ENCODE results near the gene USP53.
A peak's percentile ranks its signal among the peaks of the same experiment; 100 is the strongest.

The USP53 gene

DNA sequence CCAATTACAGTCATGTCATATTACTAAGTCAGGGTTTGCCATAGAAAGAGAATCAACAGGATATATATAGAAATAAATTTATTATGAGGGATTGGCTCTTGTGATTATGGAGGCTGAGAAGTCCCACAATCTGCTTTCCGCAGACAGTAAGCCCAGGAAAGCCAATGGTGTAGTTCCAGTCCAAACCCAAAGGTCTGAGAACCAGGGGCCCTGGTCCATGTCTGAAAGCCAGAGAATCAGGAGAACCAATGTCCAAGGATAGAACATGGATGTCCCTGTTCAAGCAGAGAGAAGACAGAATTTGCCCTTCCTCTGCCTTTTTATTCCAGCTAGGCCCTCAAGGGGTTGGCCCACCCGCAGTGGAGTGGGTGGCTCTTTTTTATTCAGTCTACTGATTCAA lies 83.8 kb downstream of the USP53 start:
- H3K27me3 ChIP-seq (ENCODE audit: insufficient read depth, low read length), result no peaks in the 10 kb centered on the region
- H3K4me3 ChIP-seq (ENCODE audit: low read depth, low read length), result no peak overlapping the region
- H3K27ac ChIP-seq (ENCODE audit: low read depth, low read length), result no peak overlapping the region
- H3K36me3 ChIP-seq (ENCODE audit: insufficient read depth, low read length), result peaks cover 43% of the 10 kb centered on the region
- H3K4me1 ChIP-seq (ENCODE audit: control insufficient read depth, insufficient read depth, low read length, unreplicated experiment), result no peaks in the 10 kb centered on the region
- H2AFZ ChIP-seq (ENCODE audit: low read length, unreplicated experiment), result no peak overlapping the region
- H3K79me2 ChIP-seq (ENCODE audit: control insufficient read depth, insufficient read depth, low read length, unreplicated experiment), result peaks cover 41% of the 10 kb centered on the region

DNA sequence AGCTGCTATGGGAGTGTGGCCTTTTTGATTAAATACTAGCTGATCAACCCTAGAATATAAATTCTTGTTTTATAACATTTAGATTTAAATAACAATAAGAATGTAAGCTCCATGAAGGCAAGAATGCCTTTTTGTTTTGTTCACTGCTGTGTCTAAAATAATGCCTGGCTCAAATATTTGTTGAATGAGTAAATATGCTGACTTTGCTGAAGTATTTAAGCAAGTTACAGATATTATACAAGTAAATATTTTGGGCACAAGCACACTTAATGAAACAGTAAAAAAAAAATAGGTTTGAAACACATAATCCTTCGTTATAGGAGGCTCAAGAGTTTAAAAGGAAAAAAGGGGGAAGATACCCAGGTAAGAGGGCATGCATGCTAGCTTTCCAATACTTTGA lies 85.3 kb downstream of the USP53 start:
- peaks cover 38% of the 10 kb centered on the region for H3K36me3 ChIP-seq (ENCODE audit: insufficient read depth, low read length)
- peaks cover 41% of the 10 kb centered on the region for H3K79me2 ChIP-seq (ENCODE audit: control insufficient read depth, insufficient read depth, low read length, unreplicated experiment)
- H3K27me3 ChIP-seq (ENCODE audit: insufficient read depth, low read length), result no peaks in the 10 kb centered on the region
- H3K27ac ChIP-seq (ENCODE audit: low read depth, low read length), result no peak overlapping the region
- peaks cover 7% of the 10 kb centered on the region for H3K4me1 ChIP-seq (ENCODE audit: control insufficient read depth, insufficient read depth, low read length, unreplicated experiment)
- H2AFZ ChIP-seq (ENCODE audit: low read length, unreplicated experiment), result no peak overlapping the region
- peak overlapping the region; percentile 95 for H3K4me3 ChIP-seq (ENCODE audit: low read depth, low read length)

DNA sequence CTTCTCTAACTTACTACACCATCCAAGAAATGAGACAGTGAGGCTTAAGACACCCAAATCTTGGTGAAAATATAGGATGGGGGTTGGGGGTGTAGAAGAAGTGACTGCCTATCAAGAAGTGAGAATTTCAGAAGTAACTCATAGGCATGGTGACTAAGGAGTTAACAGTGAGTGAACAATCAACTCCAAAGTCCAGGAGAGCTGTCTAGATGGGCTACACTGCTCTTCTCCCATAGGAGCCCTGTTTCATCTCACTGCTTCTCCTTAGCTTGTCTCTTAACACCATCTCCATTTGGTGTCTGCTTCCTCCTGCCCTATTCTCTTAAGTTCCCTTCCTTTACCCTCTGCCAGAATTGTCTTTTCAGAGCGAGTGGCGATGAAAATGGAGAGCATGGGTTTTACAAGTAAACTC lies 86.8 kb downstream of the USP53 start:
- Histone ChIP-seq H3K4me1 (ENCODE audit: control insufficient read depth, insufficient read depth, low read length, unreplicated experiment) (peaks cover 7% of the 10 kb centered on the region), H3K79me2 (ENCODE audit: control insufficient read depth, insufficient read depth, low read length, unreplicated experiment) (peaks cover 41% of the 10 kb centered on the region), H3K4me3 (ENCODE audit: low read depth, low read length) (peak overlapping the region; percentile 95), H3K36me3 (ENCODE audit: insufficient read depth, low read length) (peaks cover 35% of the 10 kb centered on the region), H3K27me3 (ENCODE audit: insufficient read depth, low read length) (no peaks in the 10 kb centered on the region), H2AFZ (ENCODE audit: low read length, unreplicated experiment) (peak overlapping the region; percentile 85), H3K27ac (ENCODE audit: low read depth, low read length) (peak overlapping the region; percentile 90)

DNA sequence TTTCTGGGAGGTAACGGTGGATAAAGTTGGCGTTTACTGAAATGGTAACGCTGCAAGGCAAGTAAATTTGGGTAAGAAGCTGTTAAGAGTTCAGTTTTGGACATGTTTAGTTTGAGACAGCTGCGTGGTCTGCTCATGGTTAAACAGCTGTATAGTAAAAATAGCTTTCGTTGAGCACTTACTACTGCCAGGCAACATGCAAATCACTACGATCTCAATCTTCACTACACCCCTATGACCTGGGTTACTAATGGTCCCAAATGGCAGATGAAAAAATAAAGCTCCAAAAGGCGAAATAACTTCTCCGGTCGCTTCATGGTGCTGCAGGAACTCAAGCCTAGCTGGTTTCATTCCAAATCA lies 87.2 kb downstream of the USP53 start:
- peaks cover 41% of the 10 kb centered on the region for H3K79me2 ChIP-seq (ENCODE audit: control insufficient read depth, insufficient read depth, low read length, unreplicated experiment)
- peaks cover 32% of the 10 kb centered on the region for H3K36me3 ChIP-seq (ENCODE audit: insufficient read depth, low read length)
- no peaks in the 10 kb centered on the region for H3K27me3 ChIP-seq (ENCODE audit: insufficient read depth, low read length)
- H3K4me1 ChIP-seq (ENCODE audit: control insufficient read depth, insufficient read depth, low read length, unreplicated experiment), result peaks cover 7% of the 10 kb centered on the region
- peak overlapping the region; percentile 85 for H2AFZ ChIP-seq (ENCODE audit: low read length, unreplicated experiment)
- H3K27ac ChIP-seq (ENCODE audit: low read depth, low read length), result peak overlapping the region; percentile 90
- peak overlapping the region; percentile 95 for H3K4me3 ChIP-seq (ENCODE audit: low read depth, low read length)

DNA sequence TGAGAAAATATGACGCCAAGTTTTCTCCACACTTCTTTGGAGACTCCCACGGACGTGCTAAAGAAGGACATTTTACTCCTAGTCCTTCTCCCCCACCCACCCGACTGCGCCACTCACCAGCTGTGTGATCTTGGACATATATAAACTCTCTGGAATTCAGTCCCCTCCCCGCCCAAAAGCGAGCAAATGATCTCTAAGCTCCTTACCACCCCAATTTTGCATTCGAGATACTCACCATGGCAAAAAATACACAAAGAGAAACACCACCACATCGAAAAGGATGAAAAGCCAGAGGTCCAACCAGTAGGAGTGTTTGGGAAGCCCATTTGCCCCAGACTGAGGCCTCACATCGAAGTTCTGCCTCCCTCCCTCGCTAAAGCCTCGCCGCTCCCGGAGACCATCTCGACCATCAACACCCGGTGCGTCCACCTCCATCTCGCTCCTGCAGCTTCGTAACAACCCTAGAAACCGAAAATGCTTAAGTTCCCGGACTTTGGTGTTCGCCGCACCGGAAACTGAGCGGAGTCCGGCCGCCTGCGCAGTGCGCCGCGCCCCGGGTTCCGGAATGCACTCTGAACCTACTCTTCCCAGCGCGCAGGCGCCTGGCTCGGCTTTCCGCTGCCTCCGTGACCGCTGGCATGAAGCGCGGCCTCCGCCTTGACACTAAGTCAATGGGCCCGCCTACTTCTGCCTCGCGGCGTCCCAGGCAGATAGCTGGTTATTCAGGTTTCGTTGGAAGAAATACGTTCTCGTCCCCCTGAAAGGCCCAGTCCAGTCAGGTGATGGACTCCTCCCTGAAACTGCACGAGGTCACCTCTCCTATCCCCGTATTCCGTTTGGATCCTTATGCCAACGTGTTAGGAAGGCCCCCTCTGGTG lies 87.8 kb downstream of the USP53 start:
- Histone ChIP-seq H3K27me3 (ENCODE audit: insufficient read depth, low read length) (no peaks in the 10 kb centered on the region), H3K4me3 (ENCODE audit: low read depth, low read length) (peak overlapping the region; percentile 95), H3K36me3 (ENCODE audit: insufficient read depth, low read length) (peaks cover 32% of the 10 kb centered on the region), H2AFZ (ENCODE audit: low read length, unreplicated experiment) (peak overlapping the region; percentile 98), H3K79me2 (ENCODE audit: control insufficient read depth, insufficient read depth, low read length, unreplicated experiment) (peaks cover 41% of the 10 kb centered on the region), H3K4me1 (ENCODE audit: control insufficient read depth, insufficient read depth, low read length, unreplicated experiment) (peaks cover 7% of the 10 kb centered on the region), H3K27ac (ENCODE audit: low read depth, low read length) (peak overlapping the region; percentile 90)

DNA sequence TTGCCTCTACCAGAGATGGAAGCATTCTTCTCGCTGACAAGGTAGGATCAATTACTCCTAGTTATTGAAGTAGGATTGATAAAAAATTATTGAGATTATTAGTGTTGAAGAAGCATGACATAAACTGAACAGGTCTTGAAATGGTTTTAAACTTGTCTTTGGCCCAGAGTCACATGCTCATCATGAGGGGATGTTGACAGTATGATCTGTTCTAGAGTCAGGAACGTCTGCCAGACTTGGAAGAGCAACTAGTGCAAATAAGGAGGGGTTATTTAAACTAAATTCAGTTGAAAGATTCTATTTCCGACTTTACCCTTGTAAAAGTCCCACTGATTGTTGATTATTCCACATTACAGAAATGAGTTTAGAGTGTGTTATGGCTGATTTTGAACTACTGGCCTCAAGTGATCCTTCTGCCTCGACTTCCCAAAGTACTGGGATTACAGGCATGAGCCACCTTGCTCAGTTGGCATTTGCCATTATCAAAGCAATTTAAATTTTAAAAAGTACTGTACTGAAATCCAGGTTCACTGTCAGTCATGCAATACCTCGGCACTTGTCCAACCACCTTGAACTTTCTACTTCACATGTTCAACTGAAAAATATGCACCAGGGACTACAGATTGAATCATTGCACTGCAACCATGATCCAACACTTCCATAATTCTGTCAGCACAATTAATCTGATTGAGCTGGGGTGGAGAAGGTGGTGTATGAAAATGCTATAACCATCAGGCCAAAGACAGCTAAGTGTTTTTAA lies 89.7 kb downstream of the USP53 start:
- peaks cover 14% of the 10 kb centered on the region for H3K36me3 ChIP-seq (ENCODE audit: insufficient read depth, low read length)
- H3K27ac ChIP-seq (ENCODE audit: low read depth, low read length), result no peak overlapping the region
- peak overlapping the region; percentile 95; the same call in 1 of the 2 replicates for H3K4me3 ChIP-seq (ENCODE audit: low read depth, low read length)
- peaks cover 7% of the 10 kb centered on the region for H3K4me1 ChIP-seq (ENCODE audit: control insufficient read depth, insufficient read depth, low read length, unreplicated experiment)
- H3K79me2 ChIP-seq (ENCODE audit: control insufficient read depth, insufficient read depth, low read length, unreplicated experiment), result peaks cover 31% of the 10 kb centered on the region
- H3K27me3 ChIP-seq (ENCODE audit: insufficient read depth, low read length), result no peaks in the 10 kb centered on the region
- H2AFZ ChIP-seq (ENCODE audit: low read length, unreplicated experiment), result no peak overlapping the region

DNA sequence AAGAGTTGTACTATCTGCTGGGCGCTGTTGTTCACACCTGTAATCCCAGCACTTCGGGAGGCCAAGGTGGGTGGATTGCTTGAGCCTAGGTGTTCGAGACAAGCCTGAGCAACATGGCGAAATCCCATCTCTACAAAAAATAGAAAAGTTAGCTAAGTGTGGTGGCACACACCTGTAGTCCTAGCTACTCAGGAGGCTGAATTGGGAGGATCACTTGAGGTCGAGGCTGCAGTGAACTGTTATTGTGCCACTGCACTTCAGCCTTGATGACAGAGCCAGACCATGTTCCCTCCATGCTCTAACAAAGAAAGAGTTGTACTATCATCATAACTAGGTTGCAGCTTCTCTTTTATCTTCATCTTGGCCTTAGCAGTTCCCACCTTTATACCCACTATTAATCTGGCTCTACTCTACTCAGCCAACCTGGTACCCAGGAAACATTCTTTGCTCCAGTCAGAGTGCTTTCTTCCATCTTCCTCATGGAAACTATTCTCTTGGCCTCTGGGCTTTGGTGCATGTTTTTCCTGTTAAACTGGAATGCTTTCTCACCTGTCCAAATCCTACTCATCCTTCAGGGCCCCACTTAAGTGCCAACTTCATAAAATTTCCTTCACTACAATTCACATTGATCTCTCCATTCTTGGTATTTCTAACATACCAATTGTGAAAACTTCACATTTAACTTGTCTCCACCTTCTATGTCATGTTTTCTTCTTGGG lies 91.2 kb downstream of the USP53 start:
- no peak overlapping the region for H3K27ac ChIP-seq (ENCODE audit: low read depth, low read length)
- peaks cover 7% of the 10 kb centered on the region for H3K4me1 ChIP-seq (ENCODE audit: control insufficient read depth, insufficient read depth, low read length, unreplicated experiment)
- H2AFZ ChIP-seq (ENCODE audit: low read length, unreplicated experiment), result no peak overlapping the region
- no peaks in the 10 kb centered on the region for H3K36me3 ChIP-seq (ENCODE audit: insufficient read depth, low read length)
- peaks cover 16% of the 10 kb centered on the region for H3K79me2 ChIP-seq (ENCODE audit: control insufficient read depth, insufficient read depth, low read length, unreplicated experiment)
- no peaks in the 10 kb centered on the region for H3K27me3 ChIP-seq (ENCODE audit: insufficient read depth, low read length)
- no peak overlapping the region for H3K4me3 ChIP-seq (ENCODE audit: low read depth, low read length)

DNA sequence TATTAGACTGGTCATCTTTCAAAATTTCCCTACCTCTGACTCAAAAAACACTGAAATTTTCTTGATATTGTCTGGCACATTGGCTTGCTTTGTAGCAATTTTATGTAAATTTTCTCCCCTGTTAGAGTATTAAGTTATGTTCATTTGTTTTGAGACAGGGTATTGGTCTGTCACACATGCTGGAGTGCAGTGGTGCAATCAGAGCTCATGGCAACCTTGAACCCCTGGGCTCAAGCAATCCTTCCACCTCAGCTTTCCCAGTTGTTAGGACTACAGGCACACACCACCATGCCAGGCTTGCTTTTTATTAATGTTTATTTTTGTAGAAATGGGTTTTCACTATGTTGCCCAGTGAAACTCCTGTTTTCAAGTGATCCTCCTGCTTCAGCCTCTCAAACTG lies 91.9 kb downstream of the USP53 start:
- Histone ChIP-seq H3K4me1 (ENCODE audit: control insufficient read depth, insufficient read depth, low read length, unreplicated experiment) (peaks cover 7% of the 10 kb centered on the region), H3K27me3 (ENCODE audit: insufficient read depth, low read length) (no peaks in the 10 kb centered on the region), H3K79me2 (ENCODE audit: control insufficient read depth, insufficient read depth, low read length, unreplicated experiment) (peaks cover 9% of the 10 kb centered on the region), H3K36me3 (ENCODE audit: insufficient read depth, low read length) (no peaks in the 10 kb centered on the region), H2AFZ (ENCODE audit: low read length, unreplicated experiment) (no peak overlapping the region), H3K27ac (ENCODE audit: low read depth, low read length) (no peak overlapping the region), H3K4me3 (ENCODE audit: low read depth, low read length) (no peak overlapping the region)

DNA sequence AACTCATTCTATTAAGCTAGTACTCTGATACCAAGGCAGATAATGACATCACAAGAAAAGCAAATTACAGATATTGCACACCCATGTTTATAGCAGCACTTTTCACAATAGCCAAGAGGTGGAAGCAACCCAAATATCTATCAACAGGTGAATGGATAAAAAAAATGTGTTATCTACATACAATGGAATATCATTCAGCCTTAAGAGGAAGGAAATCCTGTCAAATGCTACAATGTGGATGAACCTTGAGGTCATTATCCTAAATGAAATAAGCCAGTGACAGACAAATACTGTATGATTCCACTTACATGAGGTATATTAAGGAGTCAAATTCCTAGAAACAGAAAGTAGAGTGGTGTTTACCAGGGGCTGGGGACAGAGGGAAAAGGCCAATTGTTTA lies 95.1 kb downstream of the USP53 start:
- Histone ChIP-seq H3K27me3 (ENCODE audit: insufficient read depth, low read length) (no peaks in the 10 kb centered on the region), H3K27ac (ENCODE audit: low read depth, low read length) (no peak overlapping the region), H3K79me2 (ENCODE audit: control insufficient read depth, insufficient read depth, low read length, unreplicated experiment) (no peaks in the 10 kb centered on the region), H3K4me1 (ENCODE audit: control insufficient read depth, insufficient read depth, low read length, unreplicated experiment) (peaks cover 9% of the 10 kb centered on the region), H2AFZ (ENCODE audit: low read length, unreplicated experiment) (no peak overlapping the region), H3K36me3 (ENCODE audit: insufficient read depth, low read length) (no peaks in the 10 kb centered on the region), H3K4me3 (ENCODE audit: low read depth, low read length) (no peak overlapping the region)

DNA sequence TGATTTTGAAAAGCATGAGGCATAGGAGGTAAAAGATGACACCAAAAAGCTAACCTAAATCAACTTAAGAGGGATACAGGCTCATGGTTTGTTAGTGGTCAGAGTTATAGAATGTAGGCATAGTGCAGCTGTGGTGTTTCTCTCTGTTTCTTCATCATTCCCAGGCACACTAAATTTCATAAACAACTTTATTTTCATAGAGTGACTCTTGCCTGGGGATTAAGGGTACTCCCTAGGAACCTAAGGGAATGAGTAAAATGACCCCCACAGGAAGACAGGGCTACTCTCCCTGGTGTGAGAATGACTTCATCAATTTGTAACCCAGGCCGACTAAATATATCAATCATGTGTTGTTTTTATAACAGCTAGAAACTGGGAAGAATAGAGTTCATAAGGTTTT lies 98.3 kb downstream of the USP53 start:
- Histone ChIP-seq H2AFZ (ENCODE audit: low read length, unreplicated experiment) (no peak overlapping the region), H3K4me1 (ENCODE audit: control insufficient read depth, insufficient read depth, low read length, unreplicated experiment) (peaks cover 22% of the 10 kb centered on the region), H3K36me3 (ENCODE audit: insufficient read depth, low read length) (no peaks in the 10 kb centered on the region), H3K27me3 (ENCODE audit: insufficient read depth, low read length) (no peaks in the 10 kb centered on the region), H3K79me2 (ENCODE audit: control insufficient read depth, insufficient read depth, low read length, unreplicated experiment) (no peaks in the 10 kb centered on the region), H3K4me3 (ENCODE audit: low read depth, low read length) (no peak overlapping the region), H3K27ac (ENCODE audit: low read depth, low read length) (no peak overlapping the region)
